Activated T-helper 17 cell treated with anti-CD3 and anti-CD28 coated beads, Interleukin-2, amount 50 U/mL, for 72 hours (primary cell): ENCODE measurements around the gene RGS12. TPM values are rescaled to one million over a fixed set of nuclear protein-coding genes. Genes with fewer than 3 reads are reported as not detected.

Experiments
- ATAC-seq: fragments of 150-1000 bp; cut with Tn5 transposase; replicated peaks from 2 replicates; pipeline ENCODE4 v1.10.0; 2021; ENCODE audit warnings: mild to moderate bottlenecking, moderate library complexity
- H3K27ac Mint-ChIP-seq: one replicate; pipeline ENCODE4 v1.8.0; 2022; ENCODE audit warnings: mixed read lengths
- H3K27me3 Mint-ChIP-seq: one replicate; pipeline ENCODE4 v1.8.0; 2022; ENCODE audit warnings: mixed read lengths
- H3K36me3 Mint-ChIP-seq: one replicate; pipeline ENCODE4 v1.8.0; 2022; ENCODE audit warnings: low read depth, mild to moderate bottlenecking, mixed read lengths
- H3K4me1 Mint-ChIP-seq: one replicate; pipeline ENCODE4 v1.8.0; 2022; ENCODE audit warnings: mixed read lengths
- H3K4me3 Mint-ChIP-seq: one replicate; pipeline ENCODE4 v1.8.0; 2022; ENCODE audit warnings: mild to moderate bottlenecking, mixed read lengths
- H3K9me3 Mint-ChIP-seq: one replicate; pipeline ENCODE4 v1.8.0; 2022; ENCODE audit warnings: mixed read lengths
- total RNA-seq, 2 donors: library from RNA; stranded (reverse); gene quantifications; one replicate each; pipeline ENCODE4 v1.2.3, GENCODE V29; 2022

Gene RGS12
- total RNA-seq, 2 donors from 2014 or later = 9.2 to 10.6 TPM

DNA sequence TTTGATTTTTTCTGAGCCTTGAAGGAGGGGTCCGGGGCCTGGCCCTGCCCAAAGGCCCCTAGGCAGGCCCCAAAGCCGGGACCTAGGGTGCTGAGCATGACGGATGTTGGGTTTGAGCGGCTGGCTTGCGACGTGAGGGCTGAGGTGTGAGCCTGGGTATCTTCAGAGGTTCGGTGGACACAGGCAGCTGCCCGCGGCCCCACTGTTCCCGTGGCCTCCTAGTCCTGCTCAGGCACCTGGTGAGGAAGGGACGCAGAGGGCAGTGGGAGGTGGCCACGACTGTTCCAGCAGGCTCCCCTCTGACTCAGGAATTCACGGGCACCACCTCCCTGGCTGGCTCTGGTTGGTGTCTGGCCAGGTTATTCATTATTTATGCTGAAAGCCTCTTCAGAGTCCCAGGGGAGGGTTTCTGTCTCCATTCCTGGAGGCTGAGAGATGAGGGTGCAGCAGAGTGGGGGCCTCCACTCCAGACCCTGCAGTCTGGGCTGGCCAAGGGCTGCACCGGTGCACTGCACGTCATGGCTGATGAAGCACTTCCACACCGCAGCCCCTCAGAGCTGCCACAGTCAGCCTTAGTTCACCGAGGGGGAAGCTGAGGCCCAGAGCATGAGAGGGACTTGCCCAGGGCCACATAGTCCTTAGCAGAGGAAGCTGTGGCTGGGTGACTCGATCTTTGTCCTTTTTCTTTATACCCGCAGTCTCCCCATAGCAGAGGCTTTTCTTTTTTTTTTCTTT is 41.7 kb upstream of the RGS12 start:
- ATAC-seq = peak; percentile 78

DNA sequence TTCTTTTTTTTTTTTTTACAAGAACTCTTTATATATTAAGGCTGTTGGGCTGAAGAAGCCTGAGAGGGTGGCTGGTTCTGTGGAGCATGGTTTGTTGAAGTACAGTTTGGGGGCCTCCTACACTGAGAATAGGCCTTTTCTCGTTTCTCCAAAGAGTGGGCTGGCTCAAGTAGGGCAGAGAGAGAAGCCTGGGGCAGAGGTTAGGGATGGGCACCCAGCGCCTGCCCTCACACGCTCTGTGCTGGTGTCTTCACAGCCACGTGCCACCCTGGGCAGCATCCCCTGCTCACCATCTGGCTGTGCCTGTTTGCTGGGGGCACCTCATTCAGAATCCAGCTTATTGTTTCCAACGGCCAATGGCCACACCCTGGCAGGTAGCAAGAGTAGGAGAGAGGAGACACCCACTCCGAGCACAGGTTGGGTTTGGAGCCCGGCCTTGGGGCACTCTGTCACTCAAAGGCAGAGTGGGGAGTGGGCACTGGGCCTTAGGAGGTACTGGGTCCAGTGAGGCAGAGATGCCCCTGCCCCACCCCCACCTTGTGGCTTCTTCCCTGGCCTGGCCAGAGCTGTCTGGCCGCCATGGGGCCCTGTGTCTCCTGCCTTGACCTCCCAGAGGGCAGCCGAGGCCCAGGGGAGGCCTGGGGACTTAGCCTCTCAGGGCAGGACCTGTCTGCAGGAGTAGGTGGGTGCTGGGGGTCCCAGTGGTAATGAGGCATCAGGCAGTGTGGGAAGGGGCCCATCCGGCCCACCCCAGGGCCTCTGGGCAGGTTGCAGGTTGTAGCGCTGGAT is 40.9 kb upstream of the RGS12 start:
- H3K36me3 Mint-ChIP-seq = no peaks in the 10 kb centered on the region
- H3K27ac Mint-ChIP-seq = no peak overlapping the region
- no peaks in the 10 kb centered on the region for H3K27me3 Mint-ChIP-seq
- H3K9me3 Mint-ChIP-seq = no peaks in the 10 kb centered on the region
- H3K4me3 Mint-ChIP-seq = no peak overlapping the region
- peak; percentile 13 for ATAC-seq
- H3K4me1 Mint-ChIP-seq = no peaks in the 10 kb centered on the region

More for the DNA sequence above, 41.7 kb upstream of the RGS12 start:
- Mint-ChIP-seq H3K9me3 (no peaks in the 10 kb centered on the region), H3K4me1 (no peaks in the 10 kb centered on the region), H3K27ac (no peak overlapping the region), H3K27me3 (no peaks in the 10 kb centered on the region), H3K4me3 (no peak overlapping the region), H3K36me3 (no peaks in the 10 kb centered on the region)

DNA sequence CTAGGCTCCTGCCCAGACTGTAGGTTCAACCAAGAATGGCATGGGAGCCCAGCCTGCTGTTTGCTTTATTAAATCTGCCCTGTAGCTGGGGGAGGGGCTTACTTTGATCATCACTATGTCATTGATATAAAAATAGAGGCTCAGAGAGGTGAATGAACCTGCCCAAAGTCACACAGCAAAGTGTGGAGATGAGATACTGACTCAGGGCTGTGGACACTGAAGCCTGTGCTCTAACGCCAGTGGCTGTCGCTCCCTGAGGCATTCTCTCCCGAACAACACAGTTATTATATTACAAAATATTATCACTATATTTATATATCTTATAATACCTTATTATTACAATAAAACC is 40.4 kb upstream of the RGS12 start:
- H3K9me3 Mint-ChIP-seq = no peaks in the 10 kb centered on the region
- H3K27me3 Mint-ChIP-seq = no peaks in the 10 kb centered on the region
- H3K4me1 Mint-ChIP-seq = no peaks in the 10 kb centered on the region
- no peak overlapping the region for H3K27ac Mint-ChIP-seq
- no peak for ATAC-seq
- H3K4me3 Mint-ChIP-seq = no peak overlapping the region
- H3K36me3 Mint-ChIP-seq = no peaks in the 10 kb centered on the region

DNA sequence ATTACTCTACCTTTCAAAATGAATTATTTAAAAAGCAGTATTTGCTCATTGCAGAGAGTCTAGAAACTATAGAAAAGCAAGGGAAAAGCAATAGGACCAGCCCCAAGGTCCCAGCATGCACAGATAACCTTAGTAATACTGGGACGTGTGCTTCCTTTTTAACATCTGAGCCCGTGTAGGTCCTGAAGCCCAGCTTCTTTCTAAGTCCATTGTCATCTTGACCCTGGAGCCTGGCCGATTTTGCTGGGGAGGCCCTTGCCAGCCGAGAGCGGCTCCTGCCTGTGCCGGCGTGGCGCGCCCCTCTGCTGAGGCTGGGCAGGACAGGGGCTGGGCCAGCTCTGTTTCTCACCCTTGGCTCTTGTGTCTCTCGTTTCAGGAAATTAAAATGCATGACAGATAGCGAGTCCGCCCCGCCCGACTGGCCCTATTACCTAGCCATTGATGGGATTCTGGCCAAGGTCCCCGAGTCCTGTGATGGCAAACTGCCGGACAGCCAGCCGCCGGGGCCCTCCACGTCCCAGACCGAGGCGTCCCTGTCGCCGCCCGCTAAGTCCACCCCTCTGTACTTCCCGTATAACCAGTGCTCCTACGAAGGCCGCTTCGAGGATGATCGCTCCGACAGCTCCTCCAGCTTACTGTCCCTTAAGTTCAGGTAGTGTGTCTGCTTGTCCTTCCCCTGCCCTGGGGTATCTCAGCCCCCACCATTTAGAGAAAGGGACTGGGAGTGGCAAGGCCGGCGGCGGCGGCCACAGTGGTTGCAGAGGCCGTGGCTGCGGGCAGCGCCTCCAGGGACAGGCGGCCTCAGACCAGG is 39.8 kb upstream of the RGS12 start:
- H3K4me1 Mint-ChIP-seq = no peaks in the 10 kb centered on the region
- H3K27me3 Mint-ChIP-seq = no peaks in the 10 kb centered on the region
- H3K9me3 Mint-ChIP-seq = no peaks in the 10 kb centered on the region
- H3K4me3 Mint-ChIP-seq = no peak overlapping the region
- ATAC-seq = no peak
- no peak overlapping the region for H3K27ac Mint-ChIP-seq
- no peaks in the 10 kb centered on the region for H3K36me3 Mint-ChIP-seq

DNA sequence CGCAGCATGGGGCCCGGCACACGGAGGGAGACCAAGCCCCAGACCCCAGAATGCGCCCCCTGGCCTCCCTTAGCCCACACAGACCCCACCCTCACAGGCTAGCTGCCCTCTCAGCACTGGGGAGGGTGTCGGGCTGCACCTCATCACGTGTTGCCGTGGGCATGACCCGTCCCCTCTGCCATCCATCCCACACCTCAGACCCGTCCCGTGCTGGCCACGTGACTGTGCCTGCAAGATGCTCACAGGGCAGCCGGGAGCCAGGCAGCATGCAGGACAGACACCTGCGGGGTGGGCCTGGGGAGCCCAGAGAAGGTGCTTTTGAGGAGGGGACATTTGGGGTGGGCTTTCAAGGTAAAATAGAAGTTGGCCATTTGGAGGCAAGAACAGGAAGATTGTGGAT is 39.0 kb upstream of the RGS12 start:
- Mint-ChIP-seq H3K4me1 (no peaks in the 10 kb centered on the region), H3K9me3 (no peaks in the 10 kb centered on the region), H3K4me3 (no peak overlapping the region), H3K27me3 (no peaks in the 10 kb centered on the region), H3K36me3 (no peaks in the 10 kb centered on the region), H3K27ac (no peak overlapping the region)
- ATAC-seq = no peak

DNA sequence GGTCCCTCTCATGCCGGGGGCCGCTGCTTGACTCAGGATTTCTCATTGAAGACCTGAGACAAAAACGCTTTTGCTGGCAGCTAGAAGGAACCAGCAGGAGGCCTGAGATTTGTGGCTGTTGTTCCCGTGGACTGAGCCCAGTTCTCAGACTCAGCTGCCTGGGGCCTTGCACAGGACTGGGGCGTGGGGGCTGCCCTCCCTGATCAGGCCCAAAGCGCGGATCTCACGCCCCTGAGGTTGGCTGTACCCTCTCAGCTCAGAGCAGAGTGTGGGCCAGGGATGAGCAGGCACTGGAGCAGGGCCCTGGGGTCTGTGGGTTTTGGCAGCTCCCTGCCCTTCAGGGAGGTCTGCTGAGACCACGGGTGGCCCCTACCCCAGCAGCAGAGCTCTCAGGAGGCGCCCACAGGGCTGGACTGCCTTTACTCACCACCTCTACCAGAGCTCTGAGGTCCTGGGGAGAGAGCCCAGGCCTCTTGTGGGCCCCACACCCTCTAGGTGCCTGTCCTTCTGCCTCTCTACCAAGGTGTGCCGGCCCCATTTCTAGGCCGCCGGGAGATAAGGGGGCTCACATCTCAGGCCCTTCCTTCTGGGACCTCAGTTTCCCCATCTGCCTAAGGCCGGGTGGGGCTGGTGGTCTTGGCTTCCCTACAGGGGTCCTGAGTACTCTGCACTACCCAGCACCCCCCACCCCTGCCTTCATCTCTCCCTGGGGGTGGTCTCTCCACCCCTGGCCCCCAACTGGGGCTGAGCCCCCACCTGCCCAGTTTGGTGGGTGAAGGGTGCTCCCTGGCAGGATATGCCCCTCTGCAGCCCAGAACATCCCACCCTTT is 38.3 kb upstream of the RGS12 start:
- H3K9me3 Mint-ChIP-seq = no peaks in the 10 kb centered on the region
- H3K27me3 Mint-ChIP-seq = no peaks in the 10 kb centered on the region
- H3K27ac Mint-ChIP-seq = no peak overlapping the region
- no peak overlapping the region for H3K4me3 Mint-ChIP-seq
- no peaks in the 10 kb centered on the region for H3K36me3 Mint-ChIP-seq
- ATAC-seq = no peak
- no peaks in the 10 kb centered on the region for H3K4me1 Mint-ChIP-seq

DNA sequence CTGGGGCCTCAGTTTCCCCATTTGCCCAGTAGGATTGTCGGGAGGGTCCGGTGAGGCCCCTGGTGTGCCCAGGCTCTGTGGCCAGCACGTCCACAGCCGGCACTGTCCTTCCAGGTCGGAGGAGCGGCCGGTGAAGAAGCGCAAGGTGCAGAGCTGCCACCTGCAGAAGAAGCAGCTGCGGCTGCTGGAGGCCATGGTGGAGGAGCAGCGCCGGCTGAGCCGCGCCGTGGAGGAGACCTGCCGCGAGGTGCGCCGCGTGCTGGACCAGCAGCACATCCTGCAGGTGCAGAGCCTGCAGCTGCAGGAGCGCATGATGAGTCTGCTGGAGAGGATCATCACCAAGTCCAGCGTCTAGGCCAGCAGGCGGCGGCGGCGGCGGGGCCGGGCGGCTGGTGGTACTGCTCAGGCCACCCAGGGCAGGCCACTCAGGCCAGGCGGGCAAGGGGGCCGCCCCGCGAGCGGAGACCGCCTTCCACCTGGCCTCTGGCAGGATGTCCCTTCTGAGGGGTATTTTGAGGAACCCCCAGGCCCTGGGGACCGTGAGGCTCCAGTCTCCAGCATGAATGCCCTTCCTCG is 37.1 kb upstream of the RGS12 start:
- Mint-ChIP-seq H3K36me3 (no peaks in the 10 kb centered on the region), H3K4me1 (no peaks in the 10 kb centered on the region), H3K27ac (no peak overlapping the region), H3K4me3 (no peak overlapping the region), H3K27me3 (no peaks in the 10 kb centered on the region), H3K9me3 (no peaks in the 10 kb centered on the region)
- no peak for ATAC-seq

DNA sequence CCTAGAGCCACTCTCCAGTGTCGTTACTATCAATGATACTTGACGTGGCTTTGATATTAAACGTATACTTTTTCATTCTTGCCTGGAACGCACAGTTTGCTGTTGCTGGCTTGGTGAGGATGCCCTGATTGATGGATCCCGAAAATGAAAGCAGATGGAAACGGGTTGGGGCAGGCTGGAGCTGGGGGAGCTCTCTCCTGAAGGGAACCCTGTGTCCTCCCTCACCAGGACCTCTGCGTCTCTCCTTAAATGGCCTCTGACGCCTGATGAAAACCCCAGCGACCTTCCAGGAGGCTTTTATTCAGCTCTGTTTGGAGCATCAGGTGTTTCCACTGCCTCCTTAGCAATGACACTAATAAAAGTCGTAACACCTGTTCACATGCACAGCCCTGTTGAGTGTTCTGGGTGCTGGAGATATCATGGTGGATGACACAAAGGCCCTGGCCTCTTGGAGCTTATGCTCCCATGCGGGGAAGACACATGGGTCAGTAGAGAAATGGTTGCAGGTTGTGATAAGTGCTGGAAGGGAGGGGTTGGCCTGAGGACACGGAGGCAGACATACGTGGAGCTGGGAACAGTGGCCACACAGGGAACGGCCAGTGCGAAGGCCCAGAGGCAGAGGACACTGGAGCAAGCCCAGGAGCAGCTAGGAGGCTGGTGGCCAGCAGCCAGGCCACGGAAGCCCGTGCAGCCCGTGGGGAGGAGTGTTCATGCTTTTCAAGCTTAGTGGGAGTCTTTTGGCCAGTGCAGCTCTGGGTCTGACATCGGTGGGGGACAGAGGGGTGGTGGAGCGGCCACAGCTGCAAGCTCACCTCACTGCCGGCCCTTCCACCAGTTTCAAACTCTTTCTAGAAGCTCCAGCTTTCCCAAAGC is 36.4 kb upstream of the RGS12 start:
- H3K36me3 Mint-ChIP-seq = no peaks in the 10 kb centered on the region
- H3K9me3 Mint-ChIP-seq = no peaks in the 10 kb centered on the region
- no peaks in the 10 kb centered on the region for H3K27me3 Mint-ChIP-seq
- H3K27ac Mint-ChIP-seq = no peak overlapping the region
- no peak overlapping the region for H3K4me3 Mint-ChIP-seq
- H3K4me1 Mint-ChIP-seq = no peaks in the 10 kb centered on the region
- ATAC-seq = no peak

DNA sequence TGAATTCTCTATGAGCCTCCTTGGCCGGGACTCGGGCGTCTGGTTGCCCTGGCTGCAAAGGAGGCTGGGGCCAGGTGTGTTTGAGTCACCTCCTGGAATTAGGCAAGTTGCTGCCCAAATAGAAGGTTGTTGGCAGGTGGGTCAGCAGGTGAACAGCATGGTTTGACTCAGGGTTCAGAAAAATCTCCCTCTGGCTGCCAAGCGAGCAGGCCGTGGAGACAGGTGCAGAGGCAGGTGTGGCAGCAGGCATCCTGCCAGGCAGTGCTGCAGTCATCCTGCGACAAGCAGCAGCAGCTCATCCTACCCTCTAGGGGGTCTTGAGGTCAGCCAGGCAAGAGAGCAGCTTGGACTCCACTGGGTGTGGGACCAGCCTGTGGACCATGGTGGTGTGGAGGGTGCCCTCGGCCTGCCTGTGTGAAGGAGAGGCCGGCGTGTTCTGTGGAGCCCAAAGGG is 35.7 kb upstream of the RGS12 start:
- H3K9me3 Mint-ChIP-seq = no peaks in the 10 kb centered on the region
- no peak overlapping the region for H3K27ac Mint-ChIP-seq
- no peaks in the 10 kb centered on the region for H3K27me3 Mint-ChIP-seq

DNA sequence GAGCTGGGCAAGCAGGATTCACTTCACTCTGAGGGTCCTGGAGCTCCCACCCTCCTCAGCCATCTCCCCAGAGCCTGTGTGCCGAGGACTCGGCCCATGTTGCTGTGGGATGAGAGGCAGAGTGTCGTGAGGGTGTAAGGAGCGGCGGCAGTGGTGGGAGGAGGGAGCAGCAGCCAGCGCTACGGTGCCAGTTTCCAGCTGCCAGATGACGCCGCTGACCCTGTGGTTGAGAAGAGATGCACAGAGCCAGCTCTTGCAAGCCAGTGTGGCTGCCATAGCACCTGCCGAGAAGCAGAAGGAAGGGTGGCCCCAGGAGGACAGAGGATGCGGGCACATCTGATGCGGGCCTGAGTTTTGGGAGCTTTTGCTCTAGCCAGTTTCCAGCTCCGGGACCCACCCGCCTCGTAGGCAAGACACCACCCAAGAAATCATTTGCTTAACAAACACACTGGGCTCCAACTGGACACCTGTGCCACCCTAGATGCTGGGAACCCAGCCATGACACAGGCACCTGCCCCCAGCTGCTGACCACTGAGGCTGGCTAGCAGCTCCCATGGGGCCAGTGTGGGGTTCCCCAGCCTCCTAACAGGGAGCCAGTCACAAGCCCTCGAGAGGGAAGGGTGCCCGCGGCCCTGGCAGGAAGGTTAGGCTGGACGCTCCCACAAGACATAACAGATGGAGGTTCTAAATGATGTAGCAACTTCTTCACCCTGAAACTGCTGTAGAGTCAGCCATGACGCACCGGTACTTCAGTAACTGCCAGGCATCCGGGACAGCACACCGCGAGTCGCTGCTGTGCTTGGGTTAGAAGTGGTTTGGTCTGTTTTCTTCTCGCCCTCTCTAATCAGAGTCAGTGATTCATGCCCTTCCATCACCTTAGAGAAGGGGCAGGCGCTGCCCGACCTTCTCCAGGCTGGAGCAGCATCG is 35.0 kb upstream of the RGS12 start:
- no peaks in the 10 kb centered on the region for H3K36me3 Mint-ChIP-seq
- no peaks in the 10 kb centered on the region for H3K4me1 Mint-ChIP-seq
- no peaks in the 10 kb centered on the region for H3K27me3 Mint-ChIP-seq
- ATAC-seq = no peak
- H3K27ac Mint-ChIP-seq = no peak overlapping the region
- no peaks in the 10 kb centered on the region for H3K9me3 Mint-ChIP-seq
- H3K4me3 Mint-ChIP-seq = no peak overlapping the region

More for the DNA sequence above, 35.7 kb upstream of the RGS12 start:
- H3K36me3 Mint-ChIP-seq = no peaks in the 10 kb centered on the region
- H3K4me1 Mint-ChIP-seq = no peaks in the 10 kb centered on the region
- no peak overlapping the region for H3K4me3 Mint-ChIP-seq
- no peak for ATAC-seq

DNA sequence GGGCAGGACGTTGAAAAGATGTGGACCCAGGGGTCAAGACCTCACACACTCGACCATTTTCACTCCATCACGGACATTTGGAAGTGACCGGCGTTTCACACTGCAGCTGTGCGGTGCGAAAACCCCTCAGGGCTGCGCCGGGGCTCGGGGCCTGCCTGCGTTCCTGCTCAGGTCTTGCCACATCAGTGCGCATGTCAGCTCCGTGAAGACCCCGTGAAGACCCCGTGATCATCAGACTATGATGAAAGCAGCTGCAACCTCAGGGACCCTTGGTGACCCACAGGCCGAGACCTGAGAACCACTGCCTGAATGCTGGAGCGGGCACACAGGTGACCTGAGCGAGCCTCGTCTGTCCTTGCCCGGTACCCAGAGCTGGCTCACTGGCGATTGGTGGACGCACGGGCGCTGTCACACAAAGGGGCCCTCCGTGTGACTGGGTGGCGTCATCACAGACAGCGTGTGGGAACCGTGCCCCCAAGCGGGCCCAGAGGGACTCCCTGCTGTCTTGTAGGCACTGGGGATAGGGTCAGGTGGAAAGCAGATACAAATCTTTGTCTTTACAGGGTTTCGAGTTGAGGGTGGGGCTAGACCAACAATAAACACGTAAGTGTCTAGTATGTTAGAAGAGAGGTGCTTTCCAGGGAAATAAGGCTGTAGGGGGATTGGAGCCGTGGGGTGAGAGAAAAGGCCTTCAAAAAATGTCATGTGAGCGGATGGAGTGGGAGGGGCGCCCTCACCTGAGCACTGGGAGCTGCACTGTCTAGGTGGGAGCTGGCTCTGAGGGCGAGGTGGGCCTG is 31.2 kb upstream of the RGS12 start:
- no peak overlapping the region for H3K4me3 Mint-ChIP-seq
- H3K9me3 Mint-ChIP-seq = no peaks in the 10 kb centered on the region
- H3K36me3 Mint-ChIP-seq = no peaks in the 10 kb centered on the region
- no peaks in the 10 kb centered on the region for H3K4me1 Mint-ChIP-seq
- no peaks in the 10 kb centered on the region for H3K27me3 Mint-ChIP-seq
- ATAC-seq = no peak
- no peak overlapping the region for H3K27ac Mint-ChIP-seq
